ENCODE measurements around the gene RAB6B.

DNA sequence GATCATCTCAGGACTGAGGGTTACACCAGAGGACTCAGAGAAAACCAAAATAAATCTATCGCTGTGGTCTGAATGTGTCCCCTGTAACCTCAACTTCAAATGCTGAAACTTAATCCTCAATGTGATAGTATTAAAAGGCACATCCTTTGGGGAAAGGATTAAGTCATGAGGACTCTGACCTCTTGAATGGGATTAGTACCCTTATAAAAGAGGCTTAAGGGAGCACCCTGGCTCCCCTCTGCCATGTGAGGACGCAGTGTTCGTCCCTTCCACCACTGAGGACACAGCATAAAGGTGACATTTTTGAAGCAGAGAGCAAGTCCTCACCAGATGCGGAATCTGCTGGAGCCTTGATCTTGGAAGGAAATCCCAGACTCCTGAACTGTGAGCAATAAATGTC is 50.6 kb downstream of the RAB6B start:
- TF ChIP-seq, protein P1, sequence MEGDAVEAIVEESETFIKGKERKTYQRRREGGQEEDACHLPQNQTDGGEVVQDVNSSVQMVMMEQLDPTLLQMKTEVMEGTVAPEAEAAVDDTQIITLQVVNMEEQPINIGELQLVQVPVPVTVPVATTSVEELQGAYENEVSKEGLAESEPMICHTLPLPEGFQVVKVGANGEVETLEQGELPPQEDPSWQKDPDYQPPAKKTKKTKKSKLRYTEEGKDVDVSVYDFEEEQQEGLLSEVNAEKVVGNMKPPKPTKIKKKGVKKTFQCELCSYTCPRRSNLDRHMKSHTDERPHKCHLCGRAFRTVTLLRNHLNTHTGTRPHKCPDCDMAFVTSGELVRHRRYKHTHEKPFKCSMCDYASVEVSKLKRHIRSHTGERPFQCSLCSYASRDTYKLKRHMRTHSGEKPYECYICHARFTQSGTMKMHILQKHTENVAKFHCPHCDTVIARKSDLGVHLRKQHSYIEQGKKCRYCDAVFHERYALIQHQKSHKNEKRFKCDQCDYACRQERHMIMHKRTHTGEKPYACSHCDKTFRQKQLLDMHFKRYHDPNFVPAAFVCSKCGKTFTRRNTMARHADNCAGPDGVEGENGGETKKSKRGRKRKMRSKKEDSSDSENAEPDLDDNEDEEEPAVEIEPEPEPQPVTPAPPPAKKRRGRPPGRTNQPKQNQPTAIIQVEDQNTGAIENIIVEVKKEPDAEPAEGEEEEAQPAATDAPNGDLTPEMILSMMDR (optimal IDR thresholded peaks at IDR 0.05 in 1 of 3, IDR thresholded peaks at IDR 0.05 in 1 of 3, conservative IDR thresholded peaks at IDR 0.05 in 1 of 3; ENCODE audit: extremely low read depth in 1 of 3, insufficient read depth in 2 of 3, low read length in 3 of 3), result no peak
- no peak for TF ChIP-seq EZH2 (IDR thresholded peaks at IDR 0.05; ENCODE audit: low read length)
